OCI-LY7 (cell line): Measurements from ENCODE around the gene SLC25A1.

ENCODE experiments used
- CTCF ChIP-seq: fragments of 200-600 bp; sonication (generic); conservative IDR thresholded peaks from 2 replicates; pipeline ENCODE4 v1.5.1; 2014; ENCODE audit warnings: mild to moderate bottlenecking, antibody characterized with exemption, low read length, moderate library complexity, mixed read lengths
- EZH2phosphoT487 ChIP-seq: fragments of 200-600 bp; sonication (generic); IDR thresholded peaks from 2 replicates; pipeline ENCODE4 v1.6.1; 2018; ENCODE audit warnings: low read depth, borderline replicate concordance, mild to moderate bottlenecking, mixed run types, antibody characterized with exemption, low read length, moderate library complexity, mixed read lengths

GRCh38 chr22:19203834-19204233 is 25.3 kb upstream of the SLC25A1 start:
- TF ChIP-seq CTCF (no peak), EZH2phosphoT487 (no peak)
